Neural progenitor cell (in vitro differentiated cells): ENCODE results near the gene C18orf32.

Experiments
- EZH2 ChIP-seq: fragments of 200-600 bp; sonication (generic); IDR thresholded peaks from 2 replicates; pipeline ENCODE4 v1.6.1; 2017; ENCODE audit warnings: antibody characterized with exemption, mild to moderate bottlenecking, moderate library complexity
- EZH2phosphoT487 ChIP-seq: fragments of 200-600 bp; sonication (generic); IDR thresholded peaks from 2 replicates; pipeline ENCODE4 v1.6.1; 2017; ENCODE audit warnings: antibody characterized with exemption
- TF ChIP-seq, protein P1 (sequence below): fragments of 200-600 bp; sonication (generic); IDR thresholded peaks from 2 replicates; pipeline ENCODE4 v1.5.1; 2017; ENCODE audit warnings: antibody characterized with exemption, mild to moderate bottlenecking

DNA sequence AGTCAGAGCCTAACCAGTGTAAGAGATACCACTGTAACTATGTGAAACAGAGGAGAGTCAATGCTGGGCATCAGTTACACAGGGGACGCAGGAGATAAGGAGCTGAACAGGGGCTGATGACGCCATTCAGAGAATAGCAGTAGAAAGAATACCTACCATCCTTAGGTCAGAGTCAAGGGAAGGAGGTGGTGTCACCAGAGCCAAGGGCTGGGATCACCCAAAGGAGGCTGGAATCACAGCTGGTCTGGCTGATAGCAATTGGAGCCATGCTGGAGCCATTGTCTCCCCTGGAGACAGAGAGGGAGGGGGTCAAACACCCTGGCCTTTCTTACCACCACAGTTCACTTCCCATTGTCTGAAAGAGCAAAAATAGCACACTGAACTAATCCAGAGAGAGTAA is 37.3 kb upstream of the C18orf32 start:
- TF ChIP-seq, protein P1, sequence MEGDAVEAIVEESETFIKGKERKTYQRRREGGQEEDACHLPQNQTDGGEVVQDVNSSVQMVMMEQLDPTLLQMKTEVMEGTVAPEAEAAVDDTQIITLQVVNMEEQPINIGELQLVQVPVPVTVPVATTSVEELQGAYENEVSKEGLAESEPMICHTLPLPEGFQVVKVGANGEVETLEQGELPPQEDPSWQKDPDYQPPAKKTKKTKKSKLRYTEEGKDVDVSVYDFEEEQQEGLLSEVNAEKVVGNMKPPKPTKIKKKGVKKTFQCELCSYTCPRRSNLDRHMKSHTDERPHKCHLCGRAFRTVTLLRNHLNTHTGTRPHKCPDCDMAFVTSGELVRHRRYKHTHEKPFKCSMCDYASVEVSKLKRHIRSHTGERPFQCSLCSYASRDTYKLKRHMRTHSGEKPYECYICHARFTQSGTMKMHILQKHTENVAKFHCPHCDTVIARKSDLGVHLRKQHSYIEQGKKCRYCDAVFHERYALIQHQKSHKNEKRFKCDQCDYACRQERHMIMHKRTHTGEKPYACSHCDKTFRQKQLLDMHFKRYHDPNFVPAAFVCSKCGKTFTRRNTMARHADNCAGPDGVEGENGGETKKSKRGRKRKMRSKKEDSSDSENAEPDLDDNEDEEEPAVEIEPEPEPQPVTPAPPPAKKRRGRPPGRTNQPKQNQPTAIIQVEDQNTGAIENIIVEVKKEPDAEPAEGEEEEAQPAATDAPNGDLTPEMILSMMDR: no peak
- TF ChIP-seq EZH2 (no peak), EZH2phosphoT487 (no peak)
